ENCODE measurements around the gene PHYHIPL. TPM values are rescaled to one million over a fixed set of nuclear protein-coding genes. Genes with fewer than 3 reads are reported as not detected.

Gene PHYHIPL
- total and polyA plus RNA-seq, 10 donors = 0.03 to 0.04 TPM; not detected in 8

DNA sequence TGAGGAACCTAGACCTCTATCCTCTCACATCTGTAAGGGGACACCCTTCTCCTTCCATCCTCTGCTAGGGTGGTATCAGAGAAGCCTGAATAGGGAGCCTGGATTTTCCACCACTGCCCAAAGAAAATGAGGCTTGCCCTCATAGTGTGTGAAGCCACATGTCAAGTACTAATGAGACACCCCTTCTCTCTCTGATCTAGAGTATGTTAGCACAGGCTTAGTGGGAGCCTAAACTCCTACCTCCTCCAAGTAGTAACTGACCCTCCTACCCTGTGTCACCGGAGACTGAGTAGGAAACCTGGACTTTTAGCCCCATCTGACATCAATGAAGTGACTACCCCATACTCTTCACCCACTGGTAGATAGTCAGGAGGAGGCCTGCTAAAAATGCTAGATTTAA lies 65.6 kb downstream of the PHYHIPL start:
- no peak for TF ChIP-seq POLR2A (IDR thresholded peaks at IDR 0.05)
- TF ChIP-seq, protein P1, sequence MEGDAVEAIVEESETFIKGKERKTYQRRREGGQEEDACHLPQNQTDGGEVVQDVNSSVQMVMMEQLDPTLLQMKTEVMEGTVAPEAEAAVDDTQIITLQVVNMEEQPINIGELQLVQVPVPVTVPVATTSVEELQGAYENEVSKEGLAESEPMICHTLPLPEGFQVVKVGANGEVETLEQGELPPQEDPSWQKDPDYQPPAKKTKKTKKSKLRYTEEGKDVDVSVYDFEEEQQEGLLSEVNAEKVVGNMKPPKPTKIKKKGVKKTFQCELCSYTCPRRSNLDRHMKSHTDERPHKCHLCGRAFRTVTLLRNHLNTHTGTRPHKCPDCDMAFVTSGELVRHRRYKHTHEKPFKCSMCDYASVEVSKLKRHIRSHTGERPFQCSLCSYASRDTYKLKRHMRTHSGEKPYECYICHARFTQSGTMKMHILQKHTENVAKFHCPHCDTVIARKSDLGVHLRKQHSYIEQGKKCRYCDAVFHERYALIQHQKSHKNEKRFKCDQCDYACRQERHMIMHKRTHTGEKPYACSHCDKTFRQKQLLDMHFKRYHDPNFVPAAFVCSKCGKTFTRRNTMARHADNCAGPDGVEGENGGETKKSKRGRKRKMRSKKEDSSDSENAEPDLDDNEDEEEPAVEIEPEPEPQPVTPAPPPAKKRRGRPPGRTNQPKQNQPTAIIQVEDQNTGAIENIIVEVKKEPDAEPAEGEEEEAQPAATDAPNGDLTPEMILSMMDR (IDR thresholded peaks at IDR 0.05 in 8 of 11, conservative IDR thresholded peaks at IDR 0.05 in 3 of 11) = no peak
- no peak for TF ChIP-seq POLR2AphosphoS5 (IDR thresholded peaks at IDR 0.05)
- Histone ChIP-seq H3K36me3 (no peaks in the 10 kb centered on the region), H3K4me3 (no peak overlapping the region), H3K27ac (no peak overlapping the region), H3K27me3 (replicated peaks in 1 of 7) (no peaks in the 10 kb centered on the region), H3K4me1 (no peaks in the 10 kb centered on the region), H3K9me3 (no peaks in the 10 kb centered on the region)
- DNase-seq = no peak
- intact Hi-C loops (cut with DNase I; ENCODE audit: low total_unique reads) = loop anchor here (5.0 kb wide), 1 partner anchor 380 kb away; no protein-coding TSS in a partner anchor
- WGBS, 5 donors = 84 to 100% (median 94%) methylated on average over 1 of the region's 1 CpG

DNA sequence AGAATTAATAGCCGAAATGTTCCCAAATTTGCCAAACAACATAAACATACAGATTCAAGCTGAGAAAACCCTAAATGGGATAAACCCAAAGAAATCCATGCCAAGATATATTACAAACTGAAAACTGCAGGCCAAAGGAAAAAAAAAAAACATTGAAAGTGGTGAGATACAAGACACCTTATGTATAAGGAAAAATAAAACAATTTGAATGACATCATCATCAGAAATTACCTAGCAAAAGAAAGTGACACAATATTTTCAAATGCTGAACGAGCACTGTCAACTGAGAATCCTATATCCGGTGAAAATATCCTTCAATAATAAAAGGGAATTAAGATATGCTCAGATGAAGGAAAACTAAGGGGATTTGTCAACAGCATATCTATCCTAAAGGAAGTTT lies 66.5 kb downstream of the PHYHIPL start:
- no peaks in the 10 kb centered on the region for H3K9me3 ChIP-seq
- 86 to 96% (median 87%) methylated on average over 3 of the region's 3 CpGs for WGBS, 5 donors
- no peaks in the 10 kb centered on the region for H3K27me3 ChIP-seq (replicated peaks in 1 of 7)
- no peak overlapping the region for H3K4me3 ChIP-seq
- H3K27ac ChIP-seq = no peak overlapping the region
- intact Hi-C loops (cut with DNase I; ENCODE audit: low total_unique reads) = loop anchor here (5.0 kb wide), 1 partner anchor 379 kb away; no protein-coding TSS in a partner anchor
- TF ChIP-seq POLR2AphosphoS5 (IDR thresholded peaks at IDR 0.05) (no peak), POLR2A (IDR thresholded peaks at IDR 0.05) (no peak)
- TF ChIP-seq, protein P1 (IDR thresholded peaks at IDR 0.05 in 8 of 11, conservative IDR thresholded peaks at IDR 0.05 in 3 of 11) = no peak
- DNase-seq = no peak
- no peaks in the 10 kb centered on the region for H3K36me3 ChIP-seq
- no peaks in the 10 kb centered on the region for H3K4me1 ChIP-seq

DNA sequence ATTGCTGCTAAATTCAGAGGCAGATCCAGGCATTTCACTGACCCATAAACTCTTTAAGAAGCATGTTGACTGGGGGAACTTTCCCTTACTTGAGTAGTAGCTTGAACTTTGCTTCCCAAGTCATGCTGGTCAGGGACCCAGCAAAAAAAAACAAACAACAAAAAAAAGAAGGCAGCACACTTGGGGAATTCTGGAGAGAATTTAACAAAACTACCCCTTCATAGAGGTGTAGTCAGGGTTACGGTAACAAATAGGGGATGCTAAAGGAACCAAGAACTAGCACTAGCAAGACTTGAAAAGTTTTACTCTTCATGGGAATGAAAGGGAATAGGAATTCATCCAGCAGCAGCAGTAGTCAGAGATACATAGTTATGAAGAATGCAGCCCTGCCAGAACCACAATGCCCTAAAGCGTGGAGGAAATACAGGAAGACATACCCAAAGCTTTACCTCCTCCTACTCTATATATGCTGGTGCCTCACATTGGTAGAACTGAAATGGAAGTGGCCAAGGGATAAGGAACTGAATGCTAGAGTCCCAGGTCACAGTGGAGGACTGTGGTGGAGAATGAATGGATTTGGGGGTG lies 67.3 kb downstream of the PHYHIPL start:
- Histone ChIP-seq H3K27ac (no peak overlapping the region), H3K4me1 (no peaks in the 10 kb centered on the region), H3K27me3 (replicated peaks in 1 of 7) (no peaks in the 10 kb centered on the region), H3K9me3 (no peaks in the 10 kb centered on the region), H3K4me3 (no peak overlapping the region), H3K36me3 (no peaks in the 10 kb centered on the region)
- DNase-seq = no peak
- WGBS, 5 donors = 88 to 99% (median 93%) methylated on average over 2 of the region's 2 CpGs
- intact Hi-C loops (cut with DNase I; ENCODE audit: low total_unique reads) = loop anchor here (5.0 kb wide), 1 partner anchor 379 kb away; no protein-coding TSS in a partner anchor
- TF ChIP-seq POLR2AphosphoS5 (IDR thresholded peaks at IDR 0.05) (no peak), POLR2A (IDR thresholded peaks at IDR 0.05) (no peak)
- TF ChIP-seq, protein P1 (IDR thresholded peaks at IDR 0.05 in 8 of 11, conservative IDR thresholded peaks at IDR 0.05 in 3 of 11) = no peak

DNA sequence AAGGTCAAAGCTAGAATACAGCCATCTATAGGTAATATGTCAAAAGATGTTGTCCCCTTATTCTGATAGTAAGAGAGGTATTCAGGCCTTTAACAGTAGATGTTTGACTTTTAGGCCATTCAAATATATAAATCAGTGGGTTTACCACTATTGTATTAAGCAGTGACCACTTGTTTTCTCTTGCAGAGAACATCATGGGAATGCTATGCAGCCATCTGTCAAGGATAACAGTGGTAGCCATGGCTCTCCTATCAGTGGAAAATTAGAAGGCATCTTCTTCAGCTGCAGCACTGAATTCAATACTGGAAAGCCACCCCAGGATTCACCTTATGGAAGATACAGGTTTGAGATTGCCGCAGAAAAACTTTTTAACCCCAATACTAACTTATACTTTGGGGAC lies 68.4 kb downstream of the PHYHIPL start:
- TF ChIP-seq, protein P1 (IDR thresholded peaks at IDR 0.05 in 8 of 11, conservative IDR thresholded peaks at IDR 0.05 in 3 of 11) = no peak
- no peak for TF ChIP-seq POLR2AphosphoS5 (IDR thresholded peaks at IDR 0.05)
- TF ChIP-seq POLR2A (IDR thresholded peaks at IDR 0.05) = no peak
- Histone ChIP-seq H3K27me3 (replicated peaks in 1 of 7) (no peaks in the 10 kb centered on the region), H3K36me3 (no peaks in the 10 kb centered on the region), H3K4me3 (no peak overlapping the region), H3K27ac (no peak overlapping the region), H3K9me3 (no peaks in the 10 kb centered on the region), H3K4me1 (no peaks in the 10 kb centered on the region)
- intact Hi-C loops (cut with DNase I; ENCODE audit: low total_unique reads) = loop anchor here (5.0 kb wide), 1 partner anchor 377 kb away; no protein-coding TSS in a partner anchor
- no peak for DNase-seq
- 92 to 100% (median 95%) methylated on average over 1 of the region's 1 CpG for WGBS, 5 donors
